ENCODE measurements around the gene TRAPPC12.
"Not testable (repeated sequence)": the region's sequence is repeated elsewhere in the genome, so short reads cannot be mapped to it uniquely, and the experiment has no call there.

Gene TRAPPC12

DNA sequence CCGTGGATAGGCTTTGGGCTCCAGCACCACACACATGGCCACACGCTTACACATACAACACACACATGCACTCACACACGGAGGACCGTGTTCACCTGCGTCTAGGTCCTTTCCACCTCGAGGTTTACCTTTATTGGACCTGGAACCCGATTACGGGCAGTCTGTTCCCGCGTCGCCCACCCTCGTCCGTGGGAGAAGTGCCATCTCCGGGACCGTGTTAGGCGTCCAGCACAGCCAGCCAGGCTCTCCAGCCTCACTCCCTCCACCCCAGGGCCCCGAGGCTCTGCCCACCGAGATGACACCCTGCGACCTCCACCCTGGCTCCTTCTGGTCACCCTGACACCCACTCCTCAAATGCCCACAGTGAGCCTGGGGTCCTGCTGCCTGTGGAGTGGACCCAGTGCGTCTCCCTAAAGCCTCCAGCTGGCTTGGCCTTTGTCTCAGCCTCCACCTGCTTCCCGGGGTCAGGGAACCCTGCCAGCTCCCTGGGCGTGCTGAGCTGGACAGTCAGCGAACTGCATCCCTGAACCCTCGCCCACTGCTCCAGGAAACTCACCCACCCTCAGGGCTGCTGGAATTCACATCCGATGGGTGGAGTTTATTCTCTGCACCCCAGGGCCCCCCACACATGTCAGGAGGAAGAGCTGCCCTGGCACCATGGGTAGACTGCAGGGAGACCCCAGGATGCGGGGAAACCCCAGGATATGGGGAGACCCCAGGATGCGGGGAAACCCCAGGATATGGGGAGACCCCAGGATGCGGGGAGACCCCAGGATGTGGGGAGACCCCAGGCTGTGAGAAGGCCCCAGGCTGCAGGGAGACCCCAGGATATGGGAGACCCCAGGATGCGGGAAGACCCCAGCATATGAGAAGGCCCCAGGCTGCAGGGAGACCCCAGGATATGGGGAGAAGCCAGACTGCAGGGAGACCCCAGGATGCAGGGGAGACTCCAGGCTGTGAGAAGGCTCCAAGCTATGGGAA is 106.8 kb downstream of the TRAPPC12 start:
- no peak for DNase-seq (ENCODE audit: low read depth)

DNA sequence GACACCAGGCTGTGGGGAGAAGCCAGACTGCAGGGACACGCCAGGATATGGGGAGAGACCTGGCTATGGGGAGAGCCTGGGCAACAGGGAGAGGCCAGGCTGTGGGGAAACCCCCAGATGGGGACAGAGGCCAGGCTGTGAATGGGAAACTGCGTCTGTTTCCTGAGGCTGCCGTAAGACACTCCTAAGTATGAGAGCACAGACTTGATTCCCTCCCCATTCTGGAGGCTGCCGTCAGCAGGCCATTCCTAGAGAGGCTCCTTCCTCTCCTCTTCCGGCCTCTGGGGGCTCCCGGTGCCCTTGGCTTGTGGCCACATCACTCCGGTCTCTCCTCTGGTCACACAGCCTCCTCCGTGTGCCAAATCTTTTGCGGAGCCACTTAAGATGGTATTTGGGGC is 107.5 kb downstream of the TRAPPC12 start:
- DNase-seq (ENCODE audit: low read depth) = no peak

GRCh38 chr2:3487432-3487831 is 107.9 kb downstream of the TRAPPC12 start:
- no peak for DNase-seq (ENCODE audit: low read depth)

GRCh38 chr2:3488061-3488531 is 108.6 kb downstream of the TRAPPC12 start:
- no peak for DNase-seq (ENCODE audit: low read depth)

DNA sequence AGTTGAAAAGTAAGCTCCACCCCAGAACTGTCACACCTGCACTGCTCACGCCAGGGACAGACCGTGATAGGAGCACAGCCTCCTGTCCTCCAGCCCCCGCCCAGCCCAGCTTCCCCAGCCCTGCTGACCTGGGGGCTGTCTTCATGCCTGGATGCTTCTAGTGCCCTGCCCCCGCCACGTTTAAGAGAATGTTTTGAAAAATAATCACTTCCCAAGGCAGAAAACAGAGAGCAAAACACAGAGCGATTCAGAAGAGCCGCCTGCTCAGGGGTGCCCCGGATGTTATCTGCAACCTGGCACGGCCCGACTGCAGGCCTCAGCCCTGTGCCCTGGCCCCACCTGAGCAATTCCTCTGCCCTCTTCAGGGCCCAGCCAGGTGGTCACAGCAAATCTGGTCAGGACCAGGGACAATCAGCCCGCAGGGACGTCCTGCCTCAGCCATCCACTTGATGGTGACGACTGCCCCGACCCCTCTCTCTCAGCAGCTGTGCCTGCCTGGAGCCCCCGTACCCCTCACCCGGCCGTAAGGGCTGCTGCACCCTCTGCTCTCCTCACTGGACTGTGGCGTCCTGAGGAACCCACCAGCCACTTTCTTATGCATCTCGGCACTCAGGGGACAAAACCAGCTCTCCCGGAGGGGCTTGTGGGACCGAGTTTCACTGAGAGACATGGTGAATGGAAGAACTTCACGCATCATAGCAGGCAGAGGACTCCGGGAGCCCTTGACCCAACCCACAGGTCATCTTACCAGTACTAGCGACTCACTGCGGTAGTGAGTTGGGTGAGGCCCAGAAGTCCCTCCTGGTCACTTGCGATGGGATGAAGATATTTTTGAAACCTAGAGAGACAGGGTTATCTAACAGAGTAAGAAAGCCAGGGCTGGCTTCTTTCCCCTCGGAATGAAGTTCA is 109.6 kb downstream of the TRAPPC12 start:
- DNase-seq (ENCODE audit: low read depth) = no peak

DNA sequence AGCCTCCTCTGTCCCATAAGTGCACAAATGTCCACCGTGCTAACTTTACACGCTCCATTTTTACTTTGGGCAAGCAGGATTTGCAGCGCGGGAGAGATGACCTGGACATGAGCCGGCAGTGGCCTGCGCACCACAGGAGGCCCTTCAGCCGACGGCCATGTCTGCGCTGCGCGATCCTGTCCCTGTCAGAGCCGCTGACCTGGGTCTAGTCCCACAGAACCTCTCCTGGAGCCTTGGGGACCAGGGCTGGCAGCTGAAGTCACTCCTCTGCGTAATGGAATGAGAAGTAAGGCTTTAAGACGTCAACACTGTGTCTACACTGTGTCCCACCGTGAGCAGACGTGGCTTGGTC is 110.2 kb downstream of the TRAPPC12 start:
- no peak for DNase-seq (ENCODE audit: low read depth)

GRCh38 chr2:3490191-3491170 is 111.0 kb downstream of the TRAPPC12 start:
- DNase-seq (ENCODE audit: low read depth) = no peak

DNA sequence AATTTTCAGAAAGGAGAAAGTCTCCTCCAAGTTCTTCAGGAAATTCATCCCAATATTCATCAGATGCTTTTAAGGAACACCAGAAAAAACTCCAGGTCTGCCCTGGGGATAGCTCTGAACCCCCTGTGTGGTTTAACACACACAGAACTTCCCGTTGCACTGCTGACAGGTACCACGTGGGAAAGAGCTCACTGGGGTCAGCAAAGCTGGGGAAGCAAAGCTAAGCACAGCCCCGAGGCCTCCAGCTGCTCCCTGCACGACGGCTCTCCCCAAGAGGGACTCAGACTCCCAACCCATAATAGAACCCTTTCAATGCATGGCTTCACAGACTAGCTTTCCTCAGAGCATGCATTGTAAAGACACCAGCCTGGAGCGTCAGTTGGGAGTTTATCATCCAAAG is 111.8 kb downstream of the TRAPPC12 start:
- DNase-seq (ENCODE audit: low read depth) = no peak

DNA sequence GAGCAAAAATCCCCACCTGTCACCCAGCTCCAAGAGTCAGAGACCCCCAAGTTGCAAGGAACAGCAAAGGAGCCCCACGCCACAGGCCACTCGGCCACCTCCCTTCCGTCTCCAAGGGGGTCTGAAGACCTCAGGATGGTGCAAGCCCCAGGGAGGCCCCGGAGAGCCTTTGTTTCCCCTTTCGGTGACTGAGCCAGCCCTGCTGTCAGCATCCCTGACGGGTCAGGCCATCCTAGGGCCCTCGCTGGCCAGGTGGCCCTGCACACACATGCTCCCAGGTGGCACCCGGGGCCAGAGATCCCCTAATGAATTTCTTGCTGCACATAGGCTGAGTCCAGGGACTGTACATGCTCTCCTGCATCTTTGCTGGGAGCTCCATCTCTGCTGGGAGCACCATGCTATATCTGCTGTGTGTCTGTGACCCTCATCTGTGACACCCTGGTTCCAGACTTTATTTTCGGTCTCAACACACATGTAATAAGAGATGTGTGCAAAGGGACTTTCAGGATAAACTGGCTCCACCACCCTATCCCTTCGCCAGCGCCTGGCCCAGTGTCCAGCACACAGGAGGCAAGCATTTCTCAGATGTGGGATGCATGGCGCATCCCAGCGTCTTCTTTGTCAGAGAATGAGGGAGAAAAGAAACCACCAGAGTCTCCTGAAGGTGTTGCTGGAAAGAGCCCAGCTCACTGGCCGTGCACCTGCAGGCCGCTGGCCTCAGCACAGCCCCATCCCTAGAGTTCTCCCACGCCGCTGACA is 112.4 kb downstream of the TRAPPC12 start:
- DNase-seq (ENCODE audit: low read depth) = no peak

GRCh38 chr2:3492475-3492787 is 112.9 kb downstream of the TRAPPC12 start:
- not testable (repeated sequence) for DNase-seq (ENCODE audit: low read depth)

DNA sequence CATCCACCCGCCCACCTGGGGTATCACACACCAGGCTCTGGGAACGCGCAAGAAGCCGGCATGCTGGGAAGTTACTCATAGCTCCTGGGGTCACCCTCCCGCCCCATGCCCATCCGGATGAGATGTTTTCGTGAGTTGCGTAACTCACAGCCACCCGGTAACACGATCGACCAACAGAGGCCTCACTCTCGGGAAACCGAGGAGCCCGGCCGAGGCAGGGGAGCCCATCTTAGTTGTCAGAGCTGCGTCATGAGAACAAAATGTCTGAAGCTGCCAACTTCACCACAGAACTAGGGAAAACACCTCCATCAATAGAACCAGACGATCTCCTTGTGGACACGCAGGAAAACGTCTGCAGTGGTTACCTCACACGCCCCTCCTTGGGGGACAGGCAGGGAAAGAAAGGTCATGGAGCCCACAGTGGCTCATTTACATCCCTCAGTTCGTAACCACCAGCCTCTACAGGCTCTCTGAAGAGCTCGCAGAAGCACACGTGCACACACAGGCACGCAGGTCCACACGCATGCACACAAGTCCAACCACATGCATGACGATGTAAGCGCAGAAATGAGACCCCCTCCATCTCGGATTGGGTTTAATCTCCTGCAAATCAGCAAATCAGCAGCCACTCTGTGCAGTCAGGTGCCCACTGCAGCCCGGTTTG is 113.6 kb downstream of the TRAPPC12 start:
- no peak for DNase-seq (ENCODE audit: low read depth)

GRCh38 chr2:3493615-3494007 is 114.1 kb downstream of the TRAPPC12 start:
- DNase-seq (ENCODE audit: low read depth) = no peak

- no peak for DNase-seq (ENCODE audit: low read depth)
Measured at GRCh38 chr2:3494984-3495666, 115.6 kb downstream of the TRAPPC12 start.

DNA sequence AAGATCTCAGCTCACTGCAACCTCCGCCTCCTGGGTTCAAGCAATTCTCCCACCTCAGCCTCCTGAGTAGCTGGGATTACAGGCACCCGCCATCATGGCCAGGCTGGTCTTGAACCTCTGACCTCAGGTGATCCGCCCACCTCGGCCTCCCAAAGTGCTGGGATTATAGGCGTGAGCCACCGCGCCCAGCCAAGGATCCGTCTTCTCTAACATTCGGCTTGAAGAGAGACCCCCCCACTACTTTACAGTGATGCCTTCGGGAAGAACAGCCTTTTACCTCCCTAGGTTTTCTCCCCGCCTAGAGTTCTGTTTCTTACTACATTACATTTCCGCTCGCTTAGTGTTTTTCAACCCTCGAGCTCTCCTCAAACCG is 117.2 kb downstream of the TRAPPC12 start:
- not testable (repeated sequence) for DNase-seq (ENCODE audit: low read depth)

- no peak for DNase-seq (ENCODE audit: low read depth)
Measured at GRCh38 chr2:3498783-3499394, 119.4 kb downstream of the TRAPPC12 start.

DNA sequence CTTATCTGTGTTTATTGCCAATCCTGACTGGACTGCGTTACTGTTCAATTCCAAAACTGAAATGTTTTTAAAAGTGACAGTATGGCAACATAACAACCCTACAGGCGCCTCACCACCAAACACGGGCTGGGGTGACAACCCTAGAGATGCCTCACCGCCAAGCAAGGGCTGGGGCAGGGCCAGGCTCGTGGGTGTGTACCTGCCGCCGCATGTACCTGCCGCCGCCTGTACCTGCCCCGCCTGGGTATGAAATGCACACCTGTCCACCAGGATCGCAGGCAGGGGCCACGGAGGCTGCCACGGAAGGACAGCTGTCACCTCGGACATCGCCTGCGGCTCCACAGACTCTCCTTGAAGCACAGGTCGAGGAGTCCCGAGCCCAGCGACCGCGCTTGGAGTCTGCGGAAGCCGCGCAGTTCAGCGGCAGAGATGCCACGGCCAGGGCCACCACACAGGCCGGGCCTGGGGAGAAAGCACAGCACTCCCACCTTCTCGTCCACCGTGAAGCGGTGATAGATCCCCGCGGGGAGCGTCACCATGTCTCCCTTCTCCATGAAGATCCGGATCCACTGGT is 120.9 kb downstream of the TRAPPC12 start:
- DNase-seq (ENCODE audit: low read depth) = no peak

DNA sequence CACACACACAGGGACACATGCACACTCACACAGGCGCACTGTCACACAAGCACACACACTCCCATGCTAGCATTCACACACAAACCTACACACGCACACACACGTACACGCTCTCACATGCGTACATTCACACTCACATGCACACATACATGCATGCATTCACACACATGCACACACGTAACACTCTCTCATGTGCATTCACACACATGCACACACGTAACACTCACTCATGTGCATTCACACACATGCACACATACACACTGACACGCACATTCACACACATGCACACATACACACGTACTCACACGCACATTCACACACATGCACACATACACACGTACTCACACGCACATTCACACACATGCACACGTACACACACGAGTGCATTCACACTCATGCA is 123.6 kb downstream of the TRAPPC12 start:
- no peak for DNase-seq (ENCODE audit: low read depth)

GRCh38 chr2:3503483-3503882 is 124.0 kb downstream of the TRAPPC12 start:
- DNase-seq (ENCODE audit: low read depth) = no peak

GRCh38 chr2:3504741-3505140 is 125.2 kb downstream of the TRAPPC12 start:
- no peak for DNase-seq (ENCODE audit: low read depth)

All from activated T-cell treated with anti-CD3 and anti-CD28 coated beads for 24 hours (primary cell).